Urinary bladder (tissue), 4 donors: ENCODE data around the gene SLC6A16. TPM values are rescaled to one million over a fixed set of nuclear protein-coding genes. Genes with fewer than 3 reads are reported as not detected.
"Not testable (repeated sequence)": the region's sequence is repeated elsewhere in the genome, so short reads cannot be mapped to it uniquely, and the experiment has no call there.

ENCODE experiments used
- DNase-seq: peaks from one replicate; pipeline ENCODE4 v3.0.0-alpha.2; 2015; ENCODE audit errors: extremely low spot score
- H3K27ac ChIP-seq: one replicate; pipeline ENCODE4 v1.5.1; 2013; ENCODE audit warnings: low read depth, mild to moderate bottlenecking, moderate library complexity
- H3K36me3 ChIP-seq: one replicate; pipeline ENCODE4 v1.6.1; 2013; ENCODE audit warnings: mild to moderate bottlenecking, moderate library complexity; ENCODE audit not compliant: insufficient read depth
- H3K4me1 ChIP-seq: one replicate; pipeline ENCODE4 v1.6.1; 2013; ENCODE audit warnings: mild to moderate bottlenecking, moderate library complexity; ENCODE audit not compliant: insufficient read depth
- H3K4me3 ChIP-seq: one replicate; pipeline ENCODE4 v1.5.1; 2013; ENCODE audit warnings: low read depth, low read length
- WGBS: extraction: QIAGEN DNeasy Blood & Tissue Kit; methylation state at CpG from one replicate; pipeline ENCODE4 v1.1.7; 2013; 5-methylcytosine and 5-hydroxymethylcytosine counted together
- polyA plus RNA-seq: library from polyadenylated mRNA; stranded (reverse); fragments of 200-250 nt; gene quantifications from one replicate; pipeline ENCODE4 v1.2.3, GENCODE V29; 2013
- total RNA-seq: library from RNA; depleted of rRNA; stranded (reverse); fragments of >200 nt; gene quantifications from one replicate; pipeline ENCODE4 v1.2.3, GENCODE V29; 2014
- donor health status: healthy with polysubstance abuse.
- donor health status: healthy.

The SLC6A16 gene
- total and polyA plus RNA-seq, 2 donors: 0.26 to 2.0 TPM

DNA sequence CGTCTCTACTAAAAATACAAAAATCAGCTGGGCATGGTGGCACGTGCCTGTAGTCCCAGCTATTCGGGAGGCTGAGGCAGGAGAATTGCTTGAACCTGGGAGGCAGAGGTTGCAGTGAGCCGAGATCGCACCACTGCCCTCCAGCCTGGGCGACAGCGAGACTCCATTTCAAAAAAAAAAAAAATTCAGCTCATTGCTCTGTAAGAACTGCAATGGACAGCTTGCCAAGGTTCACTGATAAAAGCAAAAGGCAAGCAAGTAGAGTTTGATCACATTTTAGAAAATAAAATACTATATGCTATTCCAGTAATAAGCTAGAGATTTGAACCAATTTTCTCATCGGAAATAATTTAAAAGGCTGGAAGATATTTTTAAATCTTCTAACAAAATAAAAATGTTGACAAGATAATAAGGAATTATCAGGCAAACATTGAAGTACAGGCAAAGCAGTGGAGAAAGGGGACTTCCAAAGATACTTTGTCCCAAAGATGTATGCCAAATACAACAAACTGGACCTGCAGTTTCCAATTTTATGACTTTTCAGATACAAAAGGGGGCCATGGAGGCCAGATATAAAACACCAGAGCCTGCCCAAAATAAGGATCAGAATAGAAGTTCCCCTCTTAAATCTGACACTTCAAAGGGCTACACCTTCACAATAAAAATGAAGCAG lies 29.6 kb downstream of the SLC6A16 start:
- H3K36me3 ChIP-seq: no peaks in the 10 kb centered on the region
- no peaks in the 10 kb centered on the region for H3K4me1 ChIP-seq
- H3K4me3 ChIP-seq: no peak overlapping the region
- DNase-seq: no peak
- no peak overlapping the region for H3K27ac ChIP-seq
- WGBS: 91% methylated on average over 8 of the region's 8 CpGs

DNA sequence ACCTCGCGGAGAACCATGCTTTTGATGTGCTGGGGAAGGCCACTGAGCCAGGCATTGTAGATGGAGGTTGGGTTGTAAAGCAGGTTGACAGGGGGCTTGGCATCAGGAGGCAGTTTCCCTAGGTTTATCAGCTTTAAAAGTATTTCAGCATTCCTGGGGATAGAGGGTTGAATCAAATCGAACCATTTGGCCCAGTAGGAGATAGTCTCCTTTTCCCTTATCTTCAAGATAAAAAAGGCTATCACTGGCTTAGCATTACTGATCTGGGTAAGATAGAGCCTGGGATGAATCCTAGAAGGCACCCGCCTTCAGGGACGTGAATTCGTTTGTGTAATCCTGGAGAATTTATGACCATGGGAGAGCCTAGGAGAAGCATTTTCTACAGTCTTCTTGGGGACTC lies 30.6 kb downstream of the SLC6A16 start:
- Histone ChIP-seq H3K4me1 (no peaks in the 10 kb centered on the region), H3K36me3 (no peaks in the 10 kb centered on the region), H3K27ac (no peak overlapping the region), H3K4me3 (no peak overlapping the region)
- WGBS: 55% methylated on average over 6 of the region's 6 CpGs
- DNase-seq: no peak

DNA sequence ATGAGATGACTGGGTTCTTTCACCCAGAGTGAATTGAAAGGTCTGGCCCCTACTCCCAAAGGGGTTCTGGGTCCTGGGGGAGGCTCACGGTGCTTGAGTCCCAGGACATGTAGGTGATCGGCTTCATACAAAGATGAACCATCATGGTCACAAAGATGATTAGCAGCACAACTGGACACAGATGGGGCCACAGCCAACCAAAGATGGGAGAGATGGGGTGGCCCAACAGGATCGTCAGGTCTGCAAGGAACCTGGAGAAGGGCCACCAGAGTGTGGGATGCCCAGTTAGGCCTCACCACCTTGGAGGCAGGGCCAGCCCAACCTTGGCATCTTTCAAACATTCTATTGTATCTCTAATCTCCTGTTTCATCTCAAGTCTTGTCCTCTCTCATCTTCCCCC lies 34.5 kb downstream of the SLC6A16 start:
- Histone ChIP-seq H3K4me3 (no peak overlapping the region), H3K36me3 (no peaks in the 10 kb centered on the region), H3K27ac (no peak overlapping the region), H3K4me1 (no peaks in the 10 kb centered on the region)
- 92% methylated on average over 3 of the region's 3 CpGs for WGBS
- no peak for DNase-seq

DNA sequence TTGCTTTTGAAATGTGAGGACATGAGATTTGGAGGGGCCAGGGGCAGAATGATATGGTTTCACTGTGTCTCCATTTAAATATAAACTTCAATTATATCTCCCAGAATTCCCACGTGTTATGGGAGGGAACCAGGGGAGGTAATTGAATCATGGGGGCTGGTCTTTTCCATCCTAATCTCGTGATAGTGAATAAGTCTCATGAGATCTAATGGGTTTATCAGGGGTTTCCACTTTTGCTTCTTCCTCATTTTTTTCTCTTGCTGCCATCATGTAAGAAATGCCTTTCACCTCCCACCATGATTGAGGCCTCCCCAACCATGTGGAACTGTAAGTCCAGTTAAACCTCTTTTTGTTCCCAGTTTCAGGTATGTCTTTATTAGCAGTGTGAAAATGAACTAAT lies 35.7 kb downstream of the SLC6A16 start:
- WGBS: 53% methylated on average over 2 of the region's 2 CpGs
- H3K36me3 ChIP-seq, H3K4me1 ChIP-seq, DNase-seq, H3K27ac ChIP-seq, H3K4me3 ChIP-seq: not testable (repeated sequence)

DNA sequence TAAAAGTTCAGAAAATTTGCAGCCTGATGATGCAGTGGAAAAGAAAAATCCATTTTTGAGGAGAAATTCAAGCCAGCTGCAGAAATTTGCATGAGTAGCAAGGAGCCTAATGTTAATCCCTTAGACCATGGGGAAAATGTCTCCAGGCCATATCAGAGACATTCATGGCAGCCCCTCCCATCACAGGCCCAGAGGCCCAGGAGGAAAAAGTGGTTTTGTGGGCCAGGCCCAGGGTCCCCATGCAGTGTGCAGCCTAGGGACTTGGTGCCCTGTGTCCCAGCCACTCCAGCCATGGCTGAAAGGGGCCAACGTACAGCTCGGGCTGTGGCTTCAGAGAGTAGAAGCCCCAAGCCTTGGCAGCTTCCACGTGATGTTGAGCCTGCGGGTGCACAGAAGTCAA lies 36.8 kb downstream of the SLC6A16 start:
- WGBS: 89% methylated on average over 4 of the region's 4 CpGs
- not testable (repeated sequence) for H3K27ac ChIP-seq, H3K4me3 ChIP-seq, H3K4me1 ChIP-seq, DNase-seq, H3K36me3 ChIP-seq

DNA sequence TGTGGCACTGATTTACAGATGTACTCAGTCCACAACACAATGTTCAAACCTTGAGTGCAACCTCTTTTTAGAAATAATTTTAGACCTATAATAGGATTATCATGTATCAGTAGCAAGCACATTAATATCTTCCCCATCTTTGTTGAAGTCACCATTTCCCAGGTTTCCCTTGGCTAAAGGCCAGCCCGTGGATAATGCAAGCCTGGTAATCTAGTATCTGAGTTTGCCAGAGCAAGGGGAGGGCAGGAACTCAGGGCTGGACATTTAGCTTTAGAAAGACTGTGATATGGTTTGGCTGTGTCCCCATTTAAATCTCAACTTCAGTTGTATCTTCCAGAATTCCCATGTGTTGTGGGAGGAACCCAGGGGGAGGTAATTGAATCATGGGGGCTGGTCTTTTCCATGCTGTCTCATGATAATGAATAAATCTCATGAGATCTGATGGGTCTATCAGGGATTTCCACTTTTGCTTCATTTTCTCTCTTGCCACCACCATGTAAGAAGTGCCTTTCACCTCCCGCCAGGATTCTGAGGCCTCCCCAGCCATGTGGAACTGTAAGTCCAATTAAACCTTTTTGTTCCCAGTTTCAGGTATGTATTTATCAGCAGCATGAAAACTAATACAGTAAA lies 37.7 kb downstream of the SLC6A16 start:
- 27% methylated on average over 2 of the region's 2 CpGs for WGBS
- no peaks in the 10 kb centered on the region for H3K36me3 ChIP-seq
- no peak for DNase-seq
- H3K4me1 ChIP-seq: no peaks in the 10 kb centered on the region
- H3K27ac ChIP-seq: no peak overlapping the region
- no peak overlapping the region for H3K4me3 ChIP-seq

DNA sequence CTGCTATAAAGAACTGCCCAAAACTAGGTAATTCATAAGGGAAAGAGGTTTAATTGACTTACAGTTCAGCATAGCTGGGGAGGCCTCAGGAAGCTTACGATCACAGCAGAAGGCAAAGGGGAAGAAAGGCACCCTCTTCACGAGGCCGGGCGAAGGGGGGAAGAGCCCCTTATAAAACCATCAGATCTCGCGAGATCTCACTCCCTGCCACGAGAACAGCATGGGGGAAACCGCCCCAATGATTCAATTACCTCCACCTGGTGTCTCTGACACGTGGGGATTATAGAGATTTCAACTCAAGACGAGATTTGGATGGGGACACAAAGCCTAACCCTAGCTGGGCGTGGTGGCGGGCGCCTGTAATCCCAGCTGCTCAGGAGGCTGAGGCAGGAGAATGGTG lies 42.8 kb downstream of the SLC6A16 start:
- no peak overlapping the region for H3K4me3 ChIP-seq
- WGBS: 76% methylated on average over 13 of the region's 13 CpGs
- no peaks in the 10 kb centered on the region for H3K36me3 ChIP-seq
- no peak overlapping the region for H3K27ac ChIP-seq
- H3K4me1 ChIP-seq: no peaks in the 10 kb centered on the region
- DNase-seq: no peak

DNA sequence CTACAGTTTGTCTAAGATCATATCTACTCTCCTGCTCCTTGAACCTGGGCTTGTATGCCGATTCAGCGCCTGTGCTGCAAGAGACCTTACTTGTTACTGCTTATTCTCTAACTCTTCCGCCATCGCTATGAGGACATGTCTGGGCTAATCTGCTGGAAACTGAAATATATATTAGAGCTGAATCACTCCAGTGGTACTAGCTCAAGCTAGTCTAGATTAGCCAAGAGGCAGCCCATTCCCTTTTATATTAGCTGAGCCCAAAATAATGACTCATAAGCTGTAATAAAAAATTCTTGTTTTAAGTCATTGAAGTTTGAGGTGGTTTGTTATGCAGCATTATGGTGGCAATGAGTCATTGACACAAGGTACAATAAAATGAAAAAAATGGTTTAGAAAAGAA lies 52.8 kb downstream of the SLC6A16 start:
- Histone ChIP-seq H3K27ac (no peak overlapping the region), H3K4me3 (no peak overlapping the region), H3K4me1 (no peaks in the 10 kb centered on the region), H3K36me3 (no peaks in the 10 kb centered on the region)
- DNase-seq: no peak
- WGBS: 85% methylated on average over 4 of the region's 4 CpGs

DNA sequence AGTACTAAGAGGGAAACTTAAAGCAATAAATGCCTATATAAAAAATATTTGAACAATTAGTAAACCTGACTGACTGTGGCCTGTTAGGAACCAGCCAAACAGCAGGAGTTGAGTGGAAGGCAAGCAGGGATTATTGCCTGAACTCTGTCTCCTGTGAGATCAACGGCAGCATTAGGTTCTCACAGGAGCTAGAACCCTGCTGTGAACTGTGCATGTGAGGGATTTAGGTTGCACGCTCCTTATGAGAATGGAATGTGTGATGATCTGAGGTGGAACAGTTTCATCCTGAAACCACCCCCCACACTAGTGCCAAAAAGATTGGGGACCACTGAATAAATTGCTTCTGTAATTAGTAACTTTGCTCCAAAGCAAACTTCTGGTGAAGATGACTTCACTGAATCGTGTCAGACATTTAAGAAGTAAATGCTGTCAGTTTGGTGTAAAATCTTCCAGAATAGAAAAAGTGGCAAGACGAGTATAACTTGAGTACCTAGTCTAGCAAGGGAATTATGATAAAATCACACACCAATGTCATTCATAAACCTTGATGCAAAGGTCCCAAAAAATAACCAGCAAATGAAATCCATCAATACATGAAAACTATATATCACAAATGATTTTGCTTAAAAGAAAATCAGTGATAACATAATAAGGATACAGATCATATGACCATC lies 53.8 kb downstream of the SLC6A16 start:
- H3K27ac ChIP-seq: no peak overlapping the region
- 56% methylated on average over 4 of the region's 4 CpGs for WGBS
- DNase-seq: no peak

DNA sequence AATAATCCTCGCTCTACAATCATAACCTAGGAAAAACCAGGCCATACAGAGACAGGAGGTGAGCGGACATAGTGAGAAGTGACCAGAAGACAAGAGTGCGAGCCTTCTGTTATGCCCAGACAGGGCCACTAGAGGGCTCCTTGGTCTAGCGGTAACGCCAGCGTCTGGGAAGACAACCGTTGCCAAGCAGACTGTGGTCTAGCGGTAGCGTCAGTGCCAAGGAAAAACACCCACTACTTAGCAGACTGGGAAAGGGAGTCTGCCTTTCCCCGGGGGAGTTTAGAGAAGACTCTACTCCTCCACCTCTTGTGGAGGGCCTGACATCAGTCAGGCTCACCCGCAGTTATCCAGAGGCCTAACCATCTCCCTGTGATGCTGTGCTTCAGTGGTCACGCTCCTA lies 58.6 kb downstream of the SLC6A16 start:
- not testable (repeated sequence) for DNase-seq, H3K4me1 ChIP-seq, H3K36me3 ChIP-seq, H3K4me3 ChIP-seq, H3K27ac ChIP-seq
- 40% methylated on average over 12 of the region's 12 CpGs for WGBS

More for the DNA sequence above, 53.8 kb downstream of the SLC6A16 start:
- Histone ChIP-seq H3K4me3 (no peak overlapping the region), H3K4me1 (no peaks in the 10 kb centered on the region), H3K36me3 (no peaks in the 10 kb centered on the region)

DNA sequence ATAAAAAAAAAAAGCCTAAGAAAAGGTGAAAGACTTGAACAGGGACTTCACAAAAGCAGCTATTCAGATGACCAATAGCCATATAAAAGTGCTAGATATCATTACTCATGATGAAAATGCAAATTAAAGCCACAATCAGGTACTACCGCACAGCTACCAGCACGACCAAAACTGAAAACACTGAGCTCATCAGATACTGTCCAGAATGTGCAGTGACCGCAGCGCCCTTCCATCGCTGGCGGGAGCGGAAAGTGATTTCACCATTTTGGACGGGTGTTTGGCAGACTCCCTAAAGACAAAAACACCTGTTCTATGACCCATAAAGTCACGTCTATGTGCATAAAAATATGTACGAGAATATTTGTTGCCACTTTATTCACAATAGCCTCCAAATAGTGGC lies 60.7 kb downstream of the SLC6A16 start:
- Histone ChIP-seq H3K4me1 (no peaks in the 10 kb centered on the region), H3K4me3 (no peak overlapping the region), H3K27ac (no peak overlapping the region), H3K36me3 (no peaks in the 10 kb centered on the region)
- WGBS: 78% methylated on average over 10 of the region's 10 CpGs
- DNase-seq: no peak

DNA sequence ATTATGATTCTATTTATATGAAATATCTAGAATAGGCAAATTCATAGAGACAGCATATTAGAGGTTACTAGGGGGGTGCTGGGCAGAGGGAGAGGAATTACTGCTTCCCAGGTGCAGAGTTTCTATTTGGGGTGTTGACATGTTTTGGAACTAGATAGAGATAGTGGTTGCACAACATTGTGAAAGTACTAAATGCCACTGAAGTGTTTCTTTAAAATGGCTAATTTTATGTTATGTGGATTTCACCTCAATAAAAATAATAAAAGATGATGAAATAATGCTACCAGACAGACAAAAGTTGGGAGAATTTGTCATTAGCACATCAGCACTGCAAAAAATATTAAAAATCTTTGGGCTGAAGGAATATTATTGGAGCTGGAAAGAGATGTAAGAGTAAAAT lies 63.4 kb downstream of the SLC6A16 start:
- no peaks in the 10 kb centered on the region for H3K36me3 ChIP-seq
- no peak overlapping the region for H3K27ac ChIP-seq
- H3K4me1 ChIP-seq: no peaks in the 10 kb centered on the region
- DNase-seq: no peak
- H3K4me3 ChIP-seq: no peak overlapping the region

DNA sequence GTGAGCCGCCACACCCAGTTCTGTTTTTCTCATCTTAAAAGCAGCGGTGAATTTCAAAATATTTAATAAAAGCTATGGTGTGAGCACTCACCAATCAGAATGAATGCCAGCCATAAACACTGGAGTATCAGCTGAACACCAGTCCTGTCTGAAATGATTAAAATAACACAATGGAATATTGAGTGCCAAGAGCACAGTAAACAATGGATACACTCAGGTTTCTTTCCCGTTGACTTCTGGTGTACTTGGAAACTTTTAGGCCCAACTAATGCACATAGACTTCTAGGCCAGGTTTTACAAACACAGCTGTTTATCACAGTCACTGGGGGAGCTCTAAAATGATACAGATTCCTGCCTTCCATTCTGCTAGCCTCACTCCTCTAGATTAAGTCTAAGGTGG lies 68.3 kb downstream of the SLC6A16 start:
- no peak for DNase-seq
- Histone ChIP-seq H3K4me1 (no peaks in the 10 kb centered on the region), H3K4me3 (no peak overlapping the region), H3K36me3 (no peaks in the 10 kb centered on the region), H3K27ac (no peak overlapping the region)
- WGBS: 75% methylated on average over 3 of the region's 3 CpGs

DNA sequence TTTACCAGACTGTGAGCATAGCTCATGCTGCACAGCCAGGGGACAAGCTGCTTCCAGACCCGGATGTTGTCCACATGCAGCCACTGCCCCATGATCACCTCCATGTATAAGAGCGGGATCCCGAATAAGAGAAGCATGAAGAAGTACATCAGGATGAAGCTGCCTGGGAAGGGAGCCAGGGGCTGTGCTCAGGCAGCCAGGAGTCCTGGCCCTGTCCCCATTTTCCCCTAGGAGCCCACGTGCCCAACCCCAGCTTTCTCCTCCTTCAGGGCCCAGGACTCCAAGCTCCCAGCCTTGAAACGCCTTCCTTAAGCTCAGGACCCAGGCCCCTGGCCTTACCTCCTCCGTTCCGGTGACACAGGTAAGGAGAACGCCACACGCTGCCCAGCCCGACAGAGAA lies 69.3 kb downstream of the SLC6A16 start:
- WGBS: 77% methylated on average over 10 of the region's 10 CpGs
- no peak for DNase-seq
- no peaks in the 10 kb centered on the region for H3K4me1 ChIP-seq
- no peak overlapping the region for H3K27ac ChIP-seq
- H3K36me3 ChIP-seq: no peaks in the 10 kb centered on the region
- H3K4me3 ChIP-seq: no peak overlapping the region
